Measurements from ENCODE around the gene TSHZ2.
"Not testable (repeated sequence)": the region's sequence is repeated elsewhere in the genome, so short reads cannot be mapped to it uniquely, and the experiment has no call there.

Gene TSHZ2

DNA sequence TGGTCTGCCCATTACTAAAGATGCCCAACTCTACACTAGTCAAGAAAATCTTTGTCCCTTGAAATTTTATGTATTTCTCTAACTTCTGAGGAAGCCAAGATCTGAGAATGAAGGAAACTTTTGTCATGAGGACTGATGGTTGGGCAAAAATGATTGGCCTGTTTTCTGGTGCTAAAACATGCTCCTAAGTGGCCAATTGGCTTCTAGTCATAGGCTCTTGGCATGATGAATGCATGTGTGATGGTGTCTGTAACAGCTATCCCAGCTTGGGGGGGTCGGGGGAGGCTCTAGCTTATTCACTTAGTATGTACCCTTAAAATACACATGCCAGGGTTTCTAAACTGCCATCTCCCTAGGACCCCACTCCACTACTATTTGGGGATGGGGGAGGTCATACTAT lies 392.9 kb downstream of the TSHZ2 start:
- no peak for DNase-seq

DNA sequence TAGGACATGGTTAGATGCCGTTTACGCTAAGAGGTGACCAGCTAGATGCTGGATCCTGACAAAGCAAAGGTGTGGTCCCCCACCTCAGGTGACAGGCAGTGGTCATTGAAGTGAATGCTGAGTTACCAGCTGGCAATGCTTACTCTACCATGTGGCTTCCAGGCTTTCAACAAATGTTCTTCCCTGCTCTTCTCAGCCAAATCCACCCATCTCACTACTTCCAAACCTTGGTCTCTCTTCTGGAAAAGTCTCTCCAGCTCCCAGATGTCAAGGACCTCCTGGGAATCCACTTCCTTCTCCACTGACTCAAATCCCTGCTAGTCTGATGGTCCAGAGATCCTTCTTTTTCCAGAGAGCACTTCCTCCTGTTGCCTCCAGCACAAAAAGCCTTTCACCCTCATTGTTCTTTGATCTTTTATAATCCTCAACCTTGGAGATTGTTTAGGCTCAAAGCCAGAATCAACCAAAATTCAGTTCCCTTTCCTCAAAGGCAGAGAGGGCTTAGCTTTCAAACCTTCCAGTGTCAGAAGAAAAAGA lies 393.4 kb downstream of the TSHZ2 start:
- DNase-seq = no peak

DNA sequence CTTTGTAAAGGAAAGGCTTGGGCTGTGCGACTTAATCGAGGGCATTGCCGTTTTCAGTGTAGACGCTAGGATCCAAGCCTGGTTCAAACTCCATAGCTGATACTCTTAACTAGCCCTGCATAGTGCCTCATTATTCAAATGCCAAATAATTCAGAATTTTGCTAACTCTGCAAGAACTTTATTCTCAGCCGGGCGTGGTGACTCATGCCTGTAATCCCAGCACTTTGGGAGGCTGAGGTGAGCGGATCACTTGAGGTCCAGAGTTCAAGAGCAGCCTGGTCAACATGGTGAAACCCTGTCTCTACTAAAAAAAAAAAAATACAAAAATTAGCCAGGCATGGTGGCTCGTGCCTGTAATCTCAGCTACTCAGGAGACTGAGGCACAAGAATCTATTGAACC lies 394.8 kb downstream of the TSHZ2 start:
- DNase-seq = not testable (repeated sequence)

DNA sequence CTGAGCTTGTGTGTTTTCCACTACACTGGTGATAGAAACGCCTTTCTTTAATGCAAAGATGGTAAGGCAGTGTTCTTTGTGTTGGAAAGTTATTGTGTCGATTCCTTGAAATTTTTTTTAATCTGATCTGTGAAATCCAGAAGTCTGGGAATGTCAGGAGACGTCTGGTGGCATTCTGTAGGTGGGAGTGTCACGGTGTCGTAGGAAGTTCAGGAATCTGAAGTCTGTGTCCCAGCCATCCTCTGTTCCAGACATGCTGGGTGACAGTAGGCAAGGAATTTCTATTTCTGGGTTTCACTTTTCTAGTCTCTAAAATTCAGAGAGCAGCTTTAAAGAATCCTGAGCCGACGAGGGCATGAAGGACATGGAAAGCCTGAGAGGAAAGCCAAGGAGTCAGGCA lies 397.7 kb downstream of the TSHZ2 start:
- DNase-seq = no peak

DNA sequence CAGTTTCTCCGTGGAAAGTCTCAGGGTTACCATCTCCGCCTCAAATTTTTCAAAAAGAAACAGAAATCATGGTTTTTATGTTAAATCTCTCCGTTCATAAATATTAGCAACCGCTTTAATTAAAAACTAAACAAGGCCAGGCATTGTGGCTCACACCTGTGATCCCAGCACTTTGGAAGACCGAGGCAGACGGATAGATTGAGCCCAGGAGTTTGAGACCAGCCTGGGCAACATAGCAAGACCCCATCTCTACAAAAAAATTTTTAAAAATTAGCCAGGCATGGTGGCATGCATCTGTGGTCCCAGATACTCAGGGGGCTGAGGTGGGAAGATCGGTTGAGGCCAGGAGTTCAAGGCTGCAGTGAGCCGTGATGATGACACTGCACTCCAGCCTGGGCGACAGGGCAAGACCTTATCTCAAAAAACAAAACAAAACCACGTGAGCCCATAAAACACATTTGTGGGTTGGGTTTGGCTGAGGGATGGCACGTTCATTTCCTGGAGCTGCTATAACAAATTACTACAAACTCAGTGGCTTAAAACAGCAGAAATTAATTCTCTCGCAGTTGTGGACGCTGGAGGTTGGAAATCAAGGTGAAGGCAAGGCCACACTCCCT lies 398.3 kb downstream of the TSHZ2 start:
- DNase-seq = no peak

DNA sequence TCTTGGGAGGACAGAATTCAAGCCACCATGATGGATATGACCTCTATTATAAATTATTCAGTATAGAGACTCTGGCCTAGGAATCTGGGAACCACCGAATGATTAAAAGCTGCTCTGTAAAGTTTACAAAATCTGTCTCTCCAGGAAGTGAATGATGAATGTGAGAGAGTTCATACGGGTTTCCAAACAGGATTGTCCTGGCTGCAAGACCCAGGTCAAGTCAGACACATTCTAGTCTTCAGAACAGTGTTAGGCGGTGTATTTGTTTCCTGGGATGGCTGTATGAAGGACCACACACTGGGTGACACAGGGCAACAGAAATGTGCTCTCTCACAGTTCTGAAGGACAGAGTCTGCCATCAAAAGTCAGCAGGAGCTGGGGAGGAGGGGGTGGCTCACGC lies 399.1 kb downstream of the TSHZ2 start:
- DNase-seq = no peak

DNA sequence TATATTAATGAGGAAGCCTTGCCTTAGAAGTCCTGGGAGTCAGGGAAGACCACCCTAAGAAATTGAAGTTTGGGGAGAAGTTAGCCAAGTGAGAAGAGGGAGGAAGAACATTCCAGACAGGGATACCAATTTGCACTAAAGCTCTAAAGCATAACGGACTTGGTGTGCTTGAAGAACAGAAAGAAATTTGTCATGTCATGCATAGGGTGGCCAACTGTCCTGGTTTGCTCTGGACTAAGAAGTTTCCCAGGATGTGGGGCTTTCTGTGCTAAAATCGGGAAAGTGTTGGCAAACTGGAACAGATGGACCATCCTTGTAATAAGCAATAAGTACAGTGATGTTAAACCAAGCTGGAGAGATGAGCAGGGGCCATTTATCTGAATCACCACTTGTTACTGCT lies 403.9 kb downstream of the TSHZ2 start:
- no peak for DNase-seq

DNA sequence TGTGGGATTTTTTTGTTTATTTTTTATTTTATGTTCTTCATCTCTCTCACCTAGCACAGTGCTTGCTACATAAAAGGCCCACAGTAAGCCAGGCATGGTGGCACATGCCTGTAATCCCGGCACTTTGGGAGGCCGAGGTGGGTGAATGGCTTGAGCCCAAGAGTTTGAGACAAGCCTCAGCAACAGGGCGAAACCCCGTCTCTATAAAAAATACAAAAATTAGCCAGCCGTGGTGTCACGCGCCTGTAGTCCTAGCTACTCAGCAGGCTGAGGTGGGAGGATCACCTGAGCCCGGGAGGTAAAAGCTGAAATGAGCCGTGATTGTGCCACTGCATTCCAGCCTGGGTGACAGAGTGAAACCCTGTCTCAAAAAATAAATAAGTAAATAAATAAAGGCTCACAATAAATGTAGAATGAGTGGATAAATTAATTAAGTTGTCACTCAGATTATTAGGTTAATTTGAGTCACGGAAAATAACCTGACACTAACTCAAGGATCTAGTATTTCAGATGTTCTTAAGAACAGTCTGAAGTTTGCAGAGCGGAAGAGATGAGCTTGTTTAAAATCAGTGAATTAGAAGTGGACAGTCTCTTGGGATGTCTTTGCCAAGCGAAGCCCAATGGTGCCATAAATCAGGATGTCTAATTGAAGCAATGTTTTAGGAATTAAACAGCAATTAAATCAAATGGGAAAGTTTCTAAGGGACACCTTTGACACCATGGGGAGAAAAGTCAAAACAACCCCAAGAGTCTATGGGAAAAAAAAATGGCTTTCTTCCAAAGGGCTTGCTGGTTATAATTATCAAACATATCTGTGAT lies 407.1 kb downstream of the TSHZ2 start:
- DNase-seq = no peak

DNA sequence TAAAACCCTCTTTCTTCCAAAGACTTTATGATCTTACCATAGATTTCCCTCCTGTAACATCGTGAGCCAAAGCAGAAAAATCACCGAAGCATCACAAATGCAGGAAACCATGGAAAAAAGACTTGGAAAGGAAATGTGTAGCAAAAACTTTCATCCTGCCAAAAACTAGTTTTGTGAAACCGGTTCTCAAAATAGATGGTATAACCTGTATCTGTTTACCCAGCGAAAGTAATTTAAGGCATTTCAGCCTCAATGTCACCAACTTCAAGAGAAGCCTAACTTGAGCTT lies 407.6 kb downstream of the TSHZ2 start:
- DNase-seq = no peak

DNA sequence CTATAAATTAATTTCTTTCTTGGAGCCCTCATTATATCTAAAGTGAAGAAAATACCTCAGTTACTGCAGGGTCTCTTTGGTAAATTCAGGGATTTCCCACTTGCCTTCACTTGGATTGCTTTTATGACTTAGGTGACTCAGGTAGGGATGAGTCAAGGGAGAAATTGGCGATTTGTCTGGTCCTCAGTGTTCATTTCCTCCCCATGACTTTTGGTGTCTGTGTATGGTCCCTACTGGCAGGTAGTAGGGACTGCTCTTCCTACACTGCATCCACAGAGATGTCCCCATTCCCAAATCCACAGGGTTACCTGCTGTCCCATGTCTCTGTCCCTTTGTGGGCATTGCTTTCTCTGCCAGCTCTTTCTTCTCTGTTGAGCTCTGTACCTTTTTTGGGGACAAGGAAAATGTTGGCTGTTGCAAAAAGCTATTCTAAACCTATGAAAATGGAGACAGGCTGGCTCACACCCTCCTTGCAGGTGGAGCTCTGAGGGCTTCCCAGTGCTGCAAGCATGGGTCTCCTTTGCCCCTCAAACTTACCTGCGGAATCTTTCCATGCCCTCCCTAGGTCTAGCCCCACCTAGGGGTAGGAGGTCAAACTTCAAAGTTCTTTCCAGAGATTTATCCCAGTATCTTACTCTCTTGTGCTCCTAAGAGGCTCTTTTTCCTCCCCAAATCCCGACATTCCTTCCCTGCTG lies 409.6 kb downstream of the TSHZ2 start:
- DNase-seq = no peak

DNA sequence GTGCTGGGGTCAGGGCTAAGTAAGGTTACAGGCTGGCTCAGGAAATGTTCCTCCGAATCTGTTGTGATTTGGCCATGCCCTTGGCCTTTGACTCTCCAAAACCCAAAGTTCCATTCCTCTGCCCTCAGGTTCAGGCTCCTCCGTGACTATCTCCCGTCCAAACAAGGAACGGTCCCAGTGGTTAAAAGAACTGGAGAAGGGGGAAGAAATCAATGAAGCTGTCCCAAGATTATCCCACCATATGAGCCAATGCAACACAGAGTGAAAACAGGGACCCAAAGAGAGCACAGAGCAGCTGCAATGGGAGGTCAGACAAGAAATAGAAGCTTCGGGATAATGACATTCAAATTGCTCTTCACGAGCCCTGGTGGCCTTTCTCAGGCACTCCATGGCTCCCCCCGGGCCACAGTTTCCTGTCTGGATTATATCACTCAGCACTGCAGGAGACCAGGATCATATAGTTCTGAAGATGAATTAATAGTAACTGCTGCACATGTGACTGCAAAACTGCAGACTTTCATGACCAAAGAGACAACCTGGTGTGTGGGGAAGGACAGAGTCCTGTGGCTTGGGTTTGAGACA lies 410.2 kb downstream of the TSHZ2 start:
- no peak for DNase-seq

DNA sequence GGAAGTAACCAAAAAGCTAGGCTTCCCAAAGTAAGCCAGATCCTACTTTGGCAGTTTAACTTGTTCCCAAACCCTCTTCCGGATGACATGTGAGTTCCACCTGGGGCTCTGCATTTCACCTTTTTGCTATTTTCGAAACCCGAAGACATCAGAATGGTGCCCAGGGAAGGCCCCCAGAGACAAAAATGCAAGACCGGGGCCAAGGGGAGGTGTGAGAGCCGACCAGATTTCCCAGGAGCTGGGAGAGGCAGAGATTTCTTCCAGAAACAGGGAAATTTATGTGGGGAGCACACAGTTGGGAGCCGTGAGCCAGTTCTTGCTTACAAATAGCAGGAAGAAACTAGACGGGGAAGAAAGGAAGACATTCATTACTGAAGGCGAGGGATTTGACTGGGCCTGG lies 411.8 kb downstream of the TSHZ2 start:
- no peak for DNase-seq

DNA sequence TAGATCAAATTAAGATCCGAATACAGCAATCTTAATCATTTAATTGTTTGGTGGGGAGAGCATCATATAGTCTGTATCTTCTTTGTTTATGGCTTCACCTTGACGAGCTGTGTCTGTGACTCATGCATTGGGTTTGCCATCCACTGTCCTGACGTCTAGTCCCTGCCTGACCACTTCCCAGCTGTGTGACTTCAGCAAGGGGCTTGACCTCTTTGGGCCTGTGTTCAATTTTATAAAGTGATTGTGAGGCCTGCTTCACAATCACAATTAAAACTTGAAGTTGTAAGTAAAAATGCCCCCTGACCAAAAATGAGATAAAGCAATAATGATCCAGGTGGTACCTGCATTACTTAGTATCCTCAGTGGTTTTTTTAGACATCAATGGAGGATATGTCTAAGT lies 412.2 kb downstream of the TSHZ2 start:
- DNase-seq = no peak

DNA sequence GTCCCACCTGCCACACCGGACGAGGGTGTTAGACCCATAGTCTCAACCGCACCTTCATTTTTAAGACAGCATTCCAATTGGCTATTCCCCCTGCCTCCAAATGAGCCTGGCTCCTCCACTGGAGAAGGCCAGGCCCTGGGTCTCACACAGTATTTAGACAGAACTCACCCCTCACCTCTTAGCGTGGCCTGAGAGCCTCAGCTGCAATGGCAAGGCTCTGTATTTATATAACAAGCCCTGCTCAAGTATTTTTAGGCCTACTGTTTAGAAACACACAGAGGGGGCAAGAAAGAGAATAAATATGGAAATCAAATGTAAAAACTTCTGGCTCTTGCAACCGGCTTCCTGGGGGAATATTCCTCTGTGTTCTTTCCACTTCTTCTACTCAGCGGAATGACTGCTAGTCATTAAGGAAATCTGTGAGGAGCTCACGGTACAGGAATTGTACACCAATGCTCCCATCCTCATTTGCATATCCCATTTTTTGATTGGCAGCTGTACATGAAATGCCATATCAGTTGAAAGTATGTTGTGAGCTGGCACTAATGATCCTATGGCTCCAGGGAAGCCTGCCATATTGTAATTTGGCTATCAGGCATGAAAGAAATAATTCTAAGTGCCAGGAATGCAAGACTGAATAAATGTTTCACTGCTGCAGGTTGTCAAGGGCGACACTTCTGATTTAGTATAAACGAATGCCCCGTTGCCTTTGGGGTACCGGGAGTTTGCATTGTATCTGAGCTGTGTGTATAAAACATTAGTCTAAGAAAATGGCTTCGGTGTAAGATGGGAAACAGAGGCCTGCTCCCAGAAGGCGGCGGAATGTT lies 414.0 kb downstream of the TSHZ2 start:
- no peak for DNase-seq

DNA sequence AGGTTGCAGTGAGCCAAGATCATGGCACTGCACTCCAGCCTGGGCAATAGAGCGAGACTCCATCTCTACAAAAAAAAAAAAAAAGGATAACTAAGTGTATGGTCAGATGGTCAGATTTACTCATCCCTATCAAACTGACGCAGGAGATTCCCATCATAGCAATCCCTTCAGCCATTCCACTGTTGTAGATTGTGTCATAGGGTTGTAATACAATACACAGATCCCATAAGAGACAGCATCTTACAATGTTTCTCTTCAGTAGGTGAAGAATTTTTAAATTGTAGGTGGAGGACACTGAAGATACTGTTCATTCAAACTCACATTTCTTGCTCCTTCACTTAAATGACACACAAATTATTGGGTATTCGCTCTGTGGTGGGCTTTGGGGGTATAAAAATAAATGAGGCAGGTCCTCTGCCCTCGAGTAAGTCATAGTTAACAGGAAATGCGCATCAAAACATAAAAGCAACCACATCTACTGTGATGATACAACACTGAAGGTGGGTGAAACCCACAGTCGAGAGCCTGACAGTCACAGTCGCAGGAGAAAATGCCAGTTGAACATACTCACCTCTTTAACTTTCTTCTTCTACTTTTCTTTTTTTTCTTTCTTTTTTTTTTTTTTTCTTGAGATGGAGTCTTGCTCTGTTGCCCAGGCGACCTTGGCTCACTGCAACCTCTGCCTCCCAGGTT lies 416.0 kb downstream of the TSHZ2 start:
- DNase-seq = no peak

DNA sequence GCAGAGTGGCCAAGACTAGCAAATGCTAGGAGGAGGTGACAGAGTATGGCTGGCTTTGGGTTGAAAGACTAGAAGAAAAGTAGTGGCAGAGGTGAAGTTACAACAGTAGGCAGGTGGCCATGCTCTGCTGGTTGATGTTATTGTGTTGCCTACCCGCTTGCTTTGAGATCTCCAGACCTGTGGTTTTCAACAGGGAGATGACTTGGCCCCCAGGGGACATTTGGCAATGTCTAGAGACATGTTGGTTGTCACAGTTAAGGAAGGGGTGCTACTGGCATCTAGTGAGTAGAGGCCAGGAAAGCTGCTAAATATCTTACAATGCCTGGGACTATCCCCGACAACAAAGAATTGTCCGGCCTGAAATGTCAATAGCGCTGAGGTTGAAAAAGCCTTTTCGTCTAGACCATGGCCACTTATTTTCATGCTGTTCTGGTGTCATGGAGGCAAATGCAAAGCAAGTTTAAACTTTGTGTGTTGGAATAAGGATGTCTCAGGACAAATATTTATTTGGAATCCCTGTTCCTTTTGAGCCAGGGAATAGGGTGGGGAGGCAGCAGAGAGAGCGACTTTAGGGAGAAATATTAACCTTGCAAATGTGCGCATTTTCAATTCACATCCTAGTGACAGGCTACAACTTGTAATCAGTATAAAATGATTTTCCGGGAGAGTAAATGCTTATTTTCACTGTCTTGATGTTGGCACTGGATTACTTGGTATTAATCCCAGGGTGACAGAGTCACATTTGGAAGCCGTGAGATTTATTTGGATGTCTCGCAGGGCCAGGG lies 417.6 kb downstream of the TSHZ2 start:
- no peak for DNase-seq

DNA sequence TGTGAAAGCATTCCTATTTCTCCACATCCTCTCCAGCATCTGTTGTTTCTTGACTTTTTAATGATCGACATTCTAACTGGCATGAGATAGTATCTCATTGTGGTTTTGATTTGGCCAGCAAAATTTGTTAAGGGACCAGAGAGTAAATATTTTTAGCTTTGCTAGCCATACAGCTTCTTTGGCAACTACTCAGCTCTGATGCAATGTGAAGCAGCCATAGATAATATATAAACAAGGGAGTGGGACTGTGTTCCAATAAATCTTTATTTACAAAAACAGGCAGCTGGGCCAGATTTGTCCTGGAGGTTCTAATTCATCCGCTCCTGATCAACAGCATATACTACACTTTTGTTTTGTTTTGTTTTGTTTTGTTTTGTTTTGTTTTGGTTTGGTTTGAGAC lies 418.6 kb downstream of the TSHZ2 start:
- DNase-seq = no peak

DNA sequence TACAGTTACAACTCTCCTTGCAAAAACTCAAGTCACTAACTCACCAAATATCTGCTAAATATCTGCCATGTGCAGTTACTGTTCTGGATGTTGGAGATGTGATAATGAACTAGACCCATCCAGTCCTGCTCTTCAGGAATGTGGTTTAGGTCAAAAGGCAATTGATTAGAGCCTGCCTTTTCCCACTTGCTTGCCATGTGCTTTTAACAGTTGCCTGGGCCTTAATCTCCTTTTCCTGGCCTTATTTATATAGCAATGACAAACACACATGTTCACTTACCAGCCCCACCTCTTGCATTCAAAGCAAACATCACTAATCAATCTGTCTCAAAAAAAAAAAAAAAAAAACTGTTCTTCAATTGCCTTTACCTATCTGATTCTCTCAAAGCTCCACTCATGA lies 422.3 kb downstream of the TSHZ2 start:
- no peak for DNase-seq

DNA sequence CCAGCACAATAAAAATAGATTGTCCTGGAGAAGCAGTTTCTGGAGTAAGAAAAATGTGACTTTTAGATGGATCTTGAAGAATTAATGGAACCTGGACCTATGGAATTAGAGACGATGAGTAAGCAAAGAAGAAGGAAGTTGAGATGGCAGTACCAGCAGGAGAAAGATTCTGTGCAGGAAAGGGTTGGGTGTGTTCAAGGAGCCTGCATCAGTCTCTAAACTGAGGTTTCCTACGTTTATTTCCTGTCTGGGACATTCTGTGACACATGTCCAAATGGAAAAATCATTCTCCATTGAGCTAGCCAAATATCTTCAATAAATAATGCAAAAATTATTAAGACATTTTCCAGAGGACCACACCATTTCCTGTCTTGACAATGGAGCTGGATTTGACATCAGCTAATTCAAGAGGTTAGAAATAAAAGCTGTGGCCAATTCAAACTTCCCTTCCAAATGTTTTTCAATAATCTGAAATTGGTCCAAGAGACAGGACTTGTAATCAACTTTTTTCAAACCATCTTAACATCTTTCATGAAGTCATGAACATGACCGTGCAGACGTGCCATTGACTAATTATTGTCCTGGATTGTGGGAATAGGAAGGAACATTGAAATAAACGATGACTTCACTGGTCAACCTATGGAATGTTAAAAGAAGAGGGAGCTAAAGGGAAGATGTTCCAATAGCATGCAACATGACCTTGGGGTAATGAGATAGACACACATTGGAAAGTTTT lies 423.2 kb downstream of the TSHZ2 start:
- no peak for DNase-seq

DNA sequence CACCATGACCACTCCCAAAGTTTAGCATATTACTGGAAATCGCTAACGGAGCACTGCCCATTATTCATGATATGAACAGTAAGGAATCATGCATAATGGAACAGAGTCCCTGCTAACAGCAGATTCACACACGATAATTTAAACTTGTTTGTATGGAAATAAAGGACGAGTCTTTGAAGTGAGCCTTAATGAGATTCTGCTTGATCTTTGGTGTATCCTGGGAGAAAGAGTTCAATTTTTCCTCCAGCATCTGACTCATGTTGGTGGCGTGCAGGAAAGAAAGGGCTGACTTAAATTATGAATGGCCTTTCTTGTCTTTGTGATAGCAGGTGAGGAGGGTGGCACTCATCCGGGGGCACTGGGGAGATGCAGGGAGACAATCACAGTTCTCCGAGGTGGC lies 426.9 kb downstream of the TSHZ2 start:
- no peak for DNase-seq
